WTC11 (cell line): ENCODE measurements around the gene PRR12. TPM values are rescaled to one million over a fixed set of nuclear protein-coding genes. Genes with fewer than 3 reads are reported as not detected.
A peak's percentile ranks its signal among the peaks of the same experiment; 100 is the strongest.

Experiments
- ATAC-seq: fragments of 200-7000 bp; cut with Tn5 transposase; 2 replicates; pipeline ENCODE4 v1.10.0; 2021; ENCODE audit warnings: mild to moderate bottlenecking, moderate library complexity
- CTCF ChIA-PET: fragments of 300-600 bp; sonication (Branson Sonifier 250); formaldehyde crosslinking; loops from one replicate; lab custom pipeline; 2021; ENCODE audit warnings: antibody characterized with exemption; lab: Charles Lee
- POLR2A ChIA-PET: fragments of 350-600 bp; sonication (Branson Sonifier 250); formaldehyde crosslinking; loops from one replicate; lab custom pipeline; 2021; ENCODE audit warnings: antibody characterized with exemption; lab: Charles Lee
- DNase-seq: peaks from one replicate; pipeline ENCODE4 v3.0.0; 2021; ENCODE audit warnings: low spot score
- H3K27ac Mint-ChIP-seq: 2 replicates; pipeline ENCODE4 v1.8.0; 2021; ENCODE audit warnings: mixed read lengths
- H3K27me3 Mint-ChIP-seq: 2 replicates; pipeline ENCODE4 v1.8.0; 2021; ENCODE audit warnings: low read depth, mild to moderate bottlenecking, moderate library complexity, mixed read lengths
- H3K36me3 Mint-ChIP-seq: 2 replicates; pipeline ENCODE4 v1.8.0; 2021; ENCODE audit warnings: mixed read lengths
- H3K4me1 Mint-ChIP-seq: 2 replicates; pipeline ENCODE4 v1.8.0; 2022; ENCODE audit warnings: mixed read lengths
- H3K4me3 Mint-ChIP-seq: 2 replicates; pipeline ENCODE4 v1.8.0; 2021; ENCODE audit warnings: mild to moderate bottlenecking, moderate library complexity, mixed read lengths
- H3K9me3 Mint-ChIP-seq: 2 replicates; pipeline ENCODE4 v1.8.0; 2021; ENCODE audit warnings: mixed read lengths
- ERG ChIP-seq: fragments of 250-450 bp; sonication (Bioruptor Pico); IDR thresholded peaks from 2 replicates; pipeline ENCODE4 v1.8.0; 2021; ENCODE audit warnings: mild to moderate bottlenecking
- FOXJ3 ChIP-seq: sonication (generic); formaldehyde crosslinking; IDR thresholded peaks from 2 replicates; pipeline ENCODE4 v1.9.0; 2021; ENCODE audit warnings: missing genetic modification reagents, mild to moderate bottlenecking, borderline replicate concordance
- FOXP4 ChIP-seq: sonication (generic); formaldehyde crosslinking; IDR thresholded peaks from 2 replicates; pipeline ENCODE4 v1.8.0; 2022; ENCODE audit warnings: mild to moderate bottlenecking, missing genetic modification reagents
- MXD4 ChIP-seq: fragments of 250-450 bp; sonication (Bioruptor Pico); IDR thresholded peaks from 2 replicates; pipeline ENCODE4 v1.8.0; 2021; ENCODE audit warnings: mild to moderate bottlenecking, moderate library complexity, borderline replicate concordance
- NFATC4 ChIP-seq: fragments of 250-450 bp; sonication (Bioruptor Pico); IDR thresholded peaks from 2 replicates; pipeline ENCODE4 v1.9.0; 2021; ENCODE audit warnings: mild to moderate bottlenecking
- OVOL2 ChIP-seq: fragments of 250-450 bp; sonication (Bioruptor Pico); IDR thresholded peaks from 2 replicates; pipeline ENCODE4 v1.9.0; 2021; ENCODE audit warnings: mild to moderate bottlenecking, borderline replicate concordance
- RORB ChIP-seq: fragments of 250-450 bp; sonication (Bioruptor Pico); IDR thresholded peaks from 2 replicates; pipeline ENCODE4 v1.9.0; 2021; ENCODE audit warnings: mild to moderate bottlenecking
- SOX15 ChIP-seq: fragments of 250-450 bp; sonication (Bioruptor Pico); IDR thresholded peaks from 2 replicates; pipeline ENCODE4 v1.9.0; 2021; ENCODE audit warnings: mild to moderate bottlenecking
- TCF7 ChIP-seq: sonication (generic); formaldehyde crosslinking; IDR thresholded peaks from 2 replicates; pipeline ENCODE4 v1.8.0; 2022; ENCODE audit warnings: mild to moderate bottlenecking, low read depth, missing genetic modification reagents, moderate library complexity
- TEAD1 ChIP-seq: sonication (generic); formaldehyde crosslinking; IDR thresholded peaks from 2 replicates; pipeline ENCODE4 v1.8.0; 2022; ENCODE audit warnings: mild to moderate bottlenecking, missing genetic modification reagents
- TEAD4 ChIP-seq: sonication (generic); formaldehyde crosslinking; IDR thresholded peaks from 2 replicates; pipeline ENCODE4 v1.8.0; 2022; ENCODE audit warnings: mild to moderate bottlenecking, missing genetic modification reagents
- ZNF219 ChIP-seq: sonication (generic); formaldehyde crosslinking; IDR thresholded peaks from 2 replicates; pipeline ENCODE4 v1.8.0; 2023; ENCODE audit warnings: missing genetic modification reagents, mild to moderate bottlenecking, borderline replicate concordance
- ZNF263 ChIP-seq: sonication (generic); formaldehyde crosslinking; IDR thresholded peaks from 2 replicates; pipeline ENCODE4 v1.8.1; 2022; ENCODE audit warnings: low read depth, mild to moderate bottlenecking, moderate library complexity, missing genetic modification reagents
- ZNF671 ChIP-seq: fragments of 250-450 bp; sonication (Bioruptor Pico); IDR thresholded peaks from 2 replicates; pipeline ENCODE4 v1.8.0; 2021; ENCODE audit warnings: mild to moderate bottlenecking
- total RNA-seq: library from RNA; stranded (reverse); gene quantifications from 3 replicates; pipeline ENCODE4 v1.2.3, GENCODE V29; 2021
- TF ChIP-seq, protein P1 (sequence below): sonication (generic); formaldehyde crosslinking; IDR thresholded peaks from 2 replicates; pipeline ENCODE4 v1.8.1; 2023; ENCODE audit warnings: mild to moderate bottlenecking, missing genetic modification reagents
- TF ChIP-seq, protein P2 (sequence below): fragments of 250-450 bp; sonication (Bioruptor Pico); IDR thresholded peaks from 2 replicates; pipeline ENCODE4 v1.9.0; 2021; ENCODE audit warnings: mild to moderate bottlenecking
- TF ChIP-seq, protein P3 (sequence below): fragments of 250-450 bp; sonication (Bioruptor Pico); IDR thresholded peaks from 2 replicates; pipeline ENCODE4 v1.9.0; 2021; ENCODE audit warnings: mild to moderate bottlenecking

The PRR12 gene
- total RNA-seq, 1 experiment from 2014 or later = 86.1 TPM

DNA sequence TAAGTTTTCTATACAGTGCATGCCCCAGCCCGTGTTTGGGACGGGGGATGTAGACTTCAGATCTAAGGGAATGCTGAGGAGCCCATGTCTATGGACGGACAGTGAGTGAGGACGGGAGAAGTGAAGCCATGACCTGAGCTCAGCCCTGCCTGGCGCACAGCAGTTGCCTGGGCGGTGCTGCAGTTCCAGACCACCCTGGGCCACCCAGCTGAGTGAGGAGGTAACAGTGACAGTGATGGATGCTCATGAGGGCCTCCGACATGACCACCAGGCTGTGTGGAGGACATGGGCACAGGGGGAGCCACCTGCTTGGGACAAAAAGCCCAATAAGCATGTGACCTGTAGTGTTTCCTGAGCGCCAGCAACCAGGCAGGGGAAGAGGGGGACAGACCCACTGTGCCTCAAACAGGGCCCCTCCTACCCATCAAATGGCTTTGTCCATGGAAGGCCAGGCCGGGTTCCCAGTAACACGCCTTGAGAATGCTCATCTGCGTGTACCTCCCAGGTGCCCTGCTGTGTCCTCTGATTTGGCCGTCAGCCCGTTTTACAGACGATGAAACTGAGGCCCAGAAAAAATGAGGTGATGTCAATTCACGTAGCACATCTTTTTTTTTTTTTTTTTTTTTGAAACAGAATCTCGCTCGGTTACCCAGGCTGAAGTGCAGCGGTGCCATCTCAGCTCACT is 33.2 kb upstream of the PRR12 start:
- Mint-ChIP-seq H3K27ac (peak overlapping the region; percentile 9; the same call in 1 of the 2 replicates), H3K4me3 (peak overlapping the region; percentile 41; the same call in 1 of the 2 replicates), H3K4me1 (peaks cover 24% of the 10 kb centered on the region), H3K9me3 (no peaks in the 10 kb centered on the region), H3K36me3 (peaks cover 28% of the 10 kb centered on the region), H3K27me3 (no peaks in the 10 kb centered on the region)
- DNase-seq = no peak
- no peak for ATAC-seq
- CTCF ChIA-PET = interaction anchor here (0.6 to 7.6 kb wide), 6 partner anchors 11 to 138 kb away, joined by 3 to 95 read pairs (median 3); no protein-coding TSS in a partner anchor
- TF ChIP-seq TCF7 (CRISPR knock-in tag) = no peak
- TF ChIP-seq, protein P1, sequence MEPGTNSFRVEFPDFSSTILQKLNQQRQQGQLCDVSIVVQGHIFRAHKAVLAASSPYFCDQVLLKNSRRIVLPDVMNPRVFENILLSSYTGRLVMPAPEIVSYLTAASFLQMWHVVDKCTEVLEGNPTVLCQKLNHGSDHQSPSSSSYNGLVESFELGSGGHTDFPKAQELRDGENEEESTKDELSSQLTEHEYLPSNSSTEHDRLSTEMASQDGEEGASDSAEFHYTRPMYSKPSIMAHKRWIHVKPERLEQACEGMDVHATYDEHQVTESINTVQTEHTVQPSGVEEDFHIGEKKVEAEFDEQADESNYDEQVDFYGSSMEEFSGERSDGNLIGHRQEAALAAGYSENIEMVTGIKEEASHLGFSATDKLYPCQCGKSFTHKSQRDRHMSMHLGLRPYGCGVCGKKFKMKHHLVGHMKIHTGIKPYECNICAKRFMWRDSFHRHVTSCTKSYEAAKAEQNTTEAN = peak; percentile 13; the same call in 1 of the 2 replicates
- POLR2A ChIA-PET = interaction anchor here (1.0 to 1.8 kb wide), 2 partner anchors 13 to 107 kb away, joined by 4 to 5 read pairs; no protein-coding TSS in a partner anchor

DNA sequence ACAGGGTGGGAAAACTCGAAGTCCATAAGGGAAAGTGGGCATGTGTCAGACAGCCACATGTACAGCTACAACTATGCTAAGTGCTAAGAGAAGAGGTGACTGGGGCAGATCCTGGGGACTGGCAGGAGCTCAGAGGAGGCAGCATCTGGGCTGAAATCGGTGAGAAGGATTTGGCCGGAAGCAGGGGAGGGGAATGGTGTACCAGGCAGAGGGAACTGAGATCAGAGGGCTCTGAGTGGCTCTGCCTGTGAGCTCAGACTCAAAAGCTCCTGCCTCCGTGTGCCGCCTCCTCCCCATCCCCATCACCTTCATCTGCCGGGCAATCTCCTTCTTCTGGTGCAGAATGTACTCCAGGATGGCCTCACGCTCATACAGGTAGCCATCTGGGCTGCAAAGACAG is 32.4 kb upstream of the PRR12 start:
- CTCF ChIA-PET = interaction anchor here (0.7 to 7.6 kb wide), 7 partner anchors 12 to 85 kb away, joined by 3 to 95 read pairs (median 3); partner anchors contain the start of gene FLT3LG
- DNase-seq (no peak), ATAC-seq (no peak)
- POLR2A ChIA-PET = interaction anchor here (1.0 to 1.3 kb wide), 2 partner anchors 63 to 106 kb away, joined by 4 read pairs; partner anchors contain the start of gene RPS11
- Mint-ChIP-seq H3K4me3 (no peak overlapping the region), H3K4me1 (peaks cover 24% of the 10 kb centered on the region), H3K9me3 (no peaks in the 10 kb centered on the region), H3K27ac (peak overlapping the region; percentile 41; the same call in 1 of the 2 replicates), H3K36me3 (peaks cover 28% of the 10 kb centered on the region), H3K27me3 (no peaks in the 10 kb centered on the region)
- TF ChIP-seq MXD4 = no peak
- no peak for TF ChIP-seq SOX15
- TF ChIP-seq, protein P2, sequence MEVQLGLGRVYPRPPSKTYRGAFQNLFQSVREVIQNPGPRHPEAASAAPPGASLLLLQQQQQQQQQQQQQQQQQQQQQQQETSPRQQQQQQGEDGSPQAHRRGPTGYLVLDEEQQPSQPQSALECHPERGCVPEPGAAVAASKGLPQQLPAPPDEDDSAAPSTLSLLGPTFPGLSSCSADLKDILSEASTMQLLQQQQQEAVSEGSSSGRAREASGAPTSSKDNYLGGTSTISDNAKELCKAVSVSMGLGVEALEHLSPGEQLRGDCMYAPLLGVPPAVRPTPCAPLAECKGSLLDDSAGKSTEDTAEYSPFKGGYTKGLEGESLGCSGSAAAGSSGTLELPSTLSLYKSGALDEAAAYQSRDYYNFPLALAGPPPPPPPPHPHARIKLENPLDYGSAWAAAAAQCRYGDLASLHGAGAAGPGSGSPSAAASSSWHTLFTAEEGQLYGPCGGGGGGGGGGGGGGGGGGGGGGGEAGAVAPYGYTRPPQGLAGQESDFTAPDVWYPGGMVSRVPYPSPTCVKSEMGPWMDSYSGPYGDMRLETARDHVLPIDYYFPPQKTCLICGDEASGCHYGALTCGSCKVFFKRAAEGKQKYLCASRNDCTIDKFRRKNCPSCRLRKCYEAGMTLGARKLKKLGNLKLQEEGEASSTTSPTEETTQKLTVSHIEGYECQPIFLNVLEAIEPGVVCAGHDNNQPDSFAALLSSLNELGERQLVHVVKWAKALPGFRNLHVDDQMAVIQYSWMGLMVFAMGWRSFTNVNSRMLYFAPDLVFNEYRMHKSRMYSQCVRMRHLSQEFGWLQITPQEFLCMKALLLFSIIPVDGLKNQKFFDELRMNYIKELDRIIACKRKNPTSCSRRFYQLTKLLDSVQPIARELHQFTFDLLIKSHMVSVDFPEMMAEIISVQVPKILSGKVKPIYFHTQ (CRISPR knock-in tag) = no peak

DNA sequence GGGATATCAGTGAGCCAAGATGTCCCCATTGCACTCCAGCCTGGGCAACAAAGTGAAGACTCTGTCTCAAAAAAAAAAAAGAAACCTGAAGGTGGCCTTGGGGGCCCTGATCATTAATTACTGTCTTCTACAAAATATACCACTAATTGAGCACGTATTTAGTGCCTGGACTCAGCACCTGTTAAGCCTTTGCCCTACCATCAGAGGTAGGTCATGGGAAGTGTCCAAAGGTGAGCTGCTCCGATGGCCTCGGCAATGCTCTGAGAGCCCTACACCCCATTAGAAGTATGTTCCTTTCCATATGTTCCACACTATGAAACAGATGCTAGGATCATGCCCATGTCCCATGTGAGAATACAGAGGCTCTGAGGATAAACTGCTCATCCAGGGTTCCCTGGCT is 31.5 kb upstream of the PRR12 start:
- Mint-ChIP-seq H3K27ac (peak overlapping the region; percentile 91; the same call in 1 of the 2 replicates), H3K9me3 (no peaks in the 10 kb centered on the region), H3K4me1 (peaks cover 24% of the 10 kb centered on the region), H3K36me3 (peaks cover 28% of the 10 kb centered on the region), H3K4me3 (no peak overlapping the region), H3K27me3 (no peaks in the 10 kb centered on the region)
- DNase-seq (no peak), ATAC-seq (no peak)
- ChIA-PET CTCF (interaction anchor here (0.7 to 7.6 kb wide), 5 partner anchors 12 to 86 kb away, joined by 3 to 95 read pairs (median 3); partner anchors contain the start of gene FLT3LG), POLR2A (interaction anchor here (0.7 to 1.3 kb wide), 2 partner anchors 63 to 410 kb away, joined by 4 read pairs; partner anchors contain the start of gene RPS11)
- TF ChIP-seq ZNF671 = no peak
- no peak for TF ChIP-seq ZNF219
- TF ChIP-seq MXD4 = no peak
- TF ChIP-seq FOXP4 (CRISPR knock-in tag) = no peak
- TF ChIP-seq NFATC4 (CRISPR knock-in tag) = no peak
- no peak for TF ChIP-seq SOX15
- TF ChIP-seq RORB (CRISPR knock-in tag) = no peak
- no peak for TF ChIP-seq TEAD1 (CRISPR knock-in tag)
- TF ChIP-seq OVOL2 = no peak
- no peak for TF ChIP-seq TEAD4 (CRISPR knock-in tag)
- TF ChIP-seq, protein P3, sequence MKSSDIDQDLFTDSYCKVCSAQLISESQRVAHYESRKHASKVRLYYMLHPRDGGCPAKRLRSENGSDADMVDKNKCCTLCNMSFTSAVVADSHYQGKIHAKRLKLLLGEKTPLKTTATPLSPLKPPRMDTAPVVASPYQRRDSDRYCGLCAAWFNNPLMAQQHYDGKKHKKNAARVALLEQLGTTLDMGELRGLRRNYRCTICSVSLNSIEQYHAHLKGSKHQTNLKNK = no peak
- TF ChIP-seq ERG (CRISPR knock-in tag) = no peak
- TF ChIP-seq ZNF263 (CRISPR knock-in tag) = no peak
- no peak for TF ChIP-seq FOXJ3 (CRISPR knock-in tag)
